CD4-positive, alpha-beta T cell (primary cell): ENCODE measurements around the gene SAPCD1. TPM values are rescaled to one million over a fixed set of nuclear protein-coding genes. Genes with fewer than 3 reads are reported as not detected.

Experiments
- ATAC-seq: fragments of 200-7000 bp; cut with Tn5 transposase; one replicate; pipeline ENCODE4 v1.10.0; 2022; ENCODE audit warnings: mild to moderate bottlenecking; ENCODE audit not compliant: poor library complexity
- CTCF ChIA-PET: fragments of 350-600 bp; sonication (Branson Sonifier 250); formaldehyde crosslinking; loops from one replicate; lab custom pipeline; 2021; ENCODE audit warnings: antibody characterized with exemption, inconsistent platforms; lab: Charles Lee
- POLR2A ChIA-PET: fragments of 350-600 bp; sonication (Branson Sonifier 250); formaldehyde crosslinking; loops from one replicate; lab custom pipeline; 2021; ENCODE audit warnings: antibody characterized with exemption, inconsistent platforms; lab: Charles Lee
- DNase-seq, 14 experiments: peaks; one replicate each; pipeline ENCODE4 v3.0.0-alpha.2; 2013 to 2020; ENCODE audit warnings: mixed read lengths in 2 of 14
- H3K27ac ChIP-seq, 2 donors: one replicate each; pipeline versions ENCODE4 v1.5.1 to v1.7.0; 2013; ENCODE audit warnings: low read length in 2 of 2, low read depth in 1 of 2, mild to moderate bottlenecking in 1 of 2
- H3K27me3 ChIP-seq, 2 experiments: 1 replicate in 1 of 2; 2 replicates in 1 of 2; pipeline versions ENCODE4 v1.6.1 to v1.7.0; 2013; ENCODE audit warnings: low read length in 2 of 2, control low read depth in 1 of 2, mild to moderate bottlenecking in 1 of 2, moderate library complexity in 1 of 2; ENCODE audit not compliant: insufficient read depth in 2 of 2, control insufficient read depth in 1 of 2
- H3K36me3 ChIP-seq: one replicate; pipeline ENCODE4 v1.6.1; 2013; ENCODE audit warnings: low read length, control low read depth; ENCODE audit not compliant: insufficient read depth
- H3K4me1 ChIP-seq: one replicate; pipeline ENCODE4 v1.6.1; 2013; ENCODE audit warnings: low read length, control low read depth; ENCODE audit not compliant: insufficient read depth
- H3K4me3 ChIP-seq: one replicate; pipeline ENCODE4 v1.5.1; 2013; ENCODE audit warnings: mild to moderate bottlenecking, low read length, moderate library complexity
- H3K9me3 ChIP-seq, 2 experiments: 1 replicate in 1 of 2; 2 replicates in 1 of 2; pipeline versions ENCODE4 v1.6.1 to v1.7.0; 2013; ENCODE audit warnings: low read length in 2 of 2, mild to moderate bottlenecking in 2 of 2, control low read depth in 1 of 2, moderate library complexity in 1 of 2; ENCODE audit not compliant: control insufficient read depth in 1 of 2, insufficient read depth in 1 of 2
- H3K27ac Mint-ChIP-seq: one replicate; pipeline ENCODE4 v1.8.0; 2020; ENCODE audit warnings: mixed read lengths
- H3K27me3 Mint-ChIP-seq: one replicate; pipeline ENCODE4 v1.8.0; 2021; ENCODE audit warnings: mixed read lengths
- H3K36me3 Mint-ChIP-seq: one replicate; pipeline ENCODE4 v1.8.0; 2021; ENCODE audit warnings: low read depth, mixed read lengths
- H3K4me1 Mint-ChIP-seq: one replicate; pipeline ENCODE4 v1.8.0; 2021; ENCODE audit warnings: low read depth, mixed read lengths
- H3K4me3 Mint-ChIP-seq: one replicate; pipeline ENCODE4 v1.8.0; 2020; ENCODE audit warnings: mild to moderate bottlenecking, mixed read lengths
- H3K9me3 Mint-ChIP-seq: one replicate; pipeline ENCODE4 v1.8.0; 2020; ENCODE audit warnings: mixed read lengths
- CTCF ChIP-seq: fragments of 200-600 bp; IDR thresholded peaks from one replicate; pipeline ENCODE4 v1.8.0; 2022; ENCODE audit warnings: antibody characterized with exemption, mild to moderate bottlenecking
- intact Hi-C, 2 experiments: fragments of 100-400 bp; cut with DNase I in 1 of 2; cut with micrococcal nuclease in 1 of 2; formaldehyde crosslinking; loops; one replicate each; pipeline versions ENCODE4 v1.15.1 to v1.9.0; 2023 to 2025; cut with DNase I, micrococcal nuclease
- total RNA-seq, 174 experiments: library from RNA in 2 of 174; stranded (reverse) in 2 of 174; gene quantifications; one replicate each; pipeline ENCODE4 v1.2.3 and lab custom pipeline; 2021 to 2026

The SAPCD1 gene
- total RNA-seq, 2 experiments from 2014 or later: 2.7 to 2.8 TPM

GRCh38 chr6:31742894-31743293 is 19.6 kb upstream of the SAPCD1 start:
- Histone ChIP-seq H3K27ac (no peak overlapping the region), H3K4me1 (peaks cover 29% of the 10 kb centered on the region), H3K27me3 (no peaks in the 10 kb centered on the region), H3K4me3 (no peak overlapping the region), H3K9me3 (no peaks in the 10 kb centered on the region), H3K36me3 (no peaks in the 10 kb centered on the region)
- Mint-ChIP-seq H3K27me3 (no peaks in the 10 kb centered on the region), H3K4me1 (peaks cover 31% of the 10 kb centered on the region), H3K27ac (no peak overlapping the region), H3K4me3 (no peak overlapping the region), H3K36me3 (peaks cover 11% of the 10 kb centered on the region), H3K9me3 (no peaks in the 10 kb centered on the region)
- TF ChIP-seq CTCF: no peak
- ATAC-seq (no peak), DNase-seq (no peak)
- POLR2A ChIA-PET: no interaction called here
- CTCF ChIA-PET: no interaction called here
- intact Hi-C loops: no loop called here

- TF ChIP-seq CTCF: no peak
- POLR2A ChIA-PET: no interaction called here
Measured at GRCh38 chr6:31744422-31744821, 18.0 kb upstream of the SAPCD1 start.

GRCh38 chr6:31749301-31750036 is 13.0 kb upstream of the SAPCD1 start:
- H3K27me3 ChIP-seq: no peaks in the 10 kb centered on the region
- intact Hi-C loops: no loop called here
- H3K36me3 Mint-ChIP-seq: no peaks in the 10 kb centered on the region
- no peaks in the 10 kb centered on the region for H3K9me3 Mint-ChIP-seq
- H3K4me3 Mint-ChIP-seq: no peak overlapping the region
- H3K4me1 Mint-ChIP-seq: no peaks in the 10 kb centered on the region
- H3K27me3 Mint-ChIP-seq: no peaks in the 10 kb centered on the region
- no peaks in the 10 kb centered on the region for H3K36me3 ChIP-seq
- no peak for DNase-seq
- no peak for TF ChIP-seq CTCF
- H3K27ac Mint-ChIP-seq: no peak overlapping the region
- POLR2A ChIA-PET: no interaction called here
- no peaks in the 10 kb centered on the region for H3K4me1 ChIP-seq
- CTCF ChIA-PET: no interaction called here
- no peak overlapping the region for H3K4me3 ChIP-seq
- no peak overlapping the region for H3K27ac ChIP-seq
- ATAC-seq: no peak
- no peaks in the 10 kb centered on the region for H3K9me3 ChIP-seq

More at GRCh38 chr6:31744422-31744821, 18.0 kb upstream of the SAPCD1 start:
- DNase-seq (no peak), ATAC-seq (no peak)
- H3K4me3 ChIP-seq: no peak overlapping the region
- Mint-ChIP-seq H3K9me3 (no peaks in the 10 kb centered on the region), H3K27ac (no peak overlapping the region), H3K4me1 (peaks cover 15% of the 10 kb centered on the region), H3K27me3 (no peaks in the 10 kb centered on the region), H3K36me3 (peaks cover 11% of the 10 kb centered on the region), H3K4me3 (peak overlapping the region; percentile 13)
- intact Hi-C loops: no loop called here
- H3K27me3 ChIP-seq: no peaks in the 10 kb centered on the region
- CTCF ChIA-PET: no interaction called here
- no peaks in the 10 kb centered on the region for H3K9me3 ChIP-seq
- H3K4me1 ChIP-seq: peaks cover 14% of the 10 kb centered on the region
- H3K36me3 ChIP-seq: no peaks in the 10 kb centered on the region
- H3K27ac ChIP-seq: no peak overlapping the region
